Measurements from ENCODE around the gene TXNDC2.
A peak's percentile ranks its signal among the peaks of the same experiment; 100 is the strongest.

TXNDC2 gene

GRCh38 chr18:9915291-9916076, 29.7 kb downstream of the TXNDC2 start:
- H3K36me3 ChIP-seq (ENCODE audit: control insufficient read depth, insufficient read depth, low read length), result no peaks in the 10 kb centered on the region
- no peak overlapping the region for H3K4ac ChIP-seq (ENCODE audit: low read depth, low read length)
- peak overlapping the region; percentile 89 for H3K9ac ChIP-seq (ENCODE audit: low read length)
- peak overlapping the region; percentile 93 for H3K56ac ChIP-seq (ENCODE audit: low read length)
- no peak overlapping the region for H2AK5ac ChIP-seq (ENCODE audit: low read length)
- DNase-seq, result no peak
- peak overlapping the region; percentile 70 for H3K4me2 ChIP-seq (ENCODE audit: low read length)
- H4K8ac ChIP-seq (ENCODE audit: low read depth, low read length), result no peak overlapping the region
- H2BK5ac ChIP-seq (ENCODE audit: low read length), result no peak overlapping the region
- peaks cover 57% of the 10 kb centered on the region for H3K79me2 ChIP-seq (ENCODE audit: control insufficient read depth, insufficient read depth, low read length)
- H3K4me1 ChIP-seq (ENCODE audit: control insufficient read depth, low read depth, low read length), result no peaks in the 10 kb centered on the region
- peak overlapping the region; percentile 88 for H3K4me3 ChIP-seq (ENCODE audit: low read length)
- peaks cover 2% of the 10 kb centered on the region for H3K79me1 ChIP-seq (ENCODE audit: low read length)
- H2BK120ac ChIP-seq (ENCODE audit: low read depth, low read length), result no peak overlapping the region
- WGBS (ENCODE audit: extremely low coverage, insufficient coverage, low lambda C conversion rate), result 100% methylated on average over 1 of the region's 5 CpGs
- no peaks in the 10 kb centered on the region for H3K27me3 ChIP-seq (ENCODE audit: insufficient read depth, low read length, poor library complexity)
- H2BK15ac ChIP-seq (replicated peaks; ENCODE audit: low read depth), result no peak overlapping the region
- H3K23ac ChIP-seq (ENCODE audit: low read length), result no peak overlapping the region
- H4K5ac ChIP-seq (ENCODE audit: low read length), result no peak overlapping the region
- H3K18ac ChIP-seq (ENCODE audit: low read length), result no peak overlapping the region
- H3K27ac ChIP-seq (ENCODE audit: low read depth, low read length), result no peak overlapping the region

GRCh38 chr18:9916077-9916639, 30.4 kb downstream of the TXNDC2 start:
- no peak overlapping the region for H4K8ac ChIP-seq (ENCODE audit: low read depth, low read length)
- peaks cover 3% of the 10 kb centered on the region for H3K79me1 ChIP-seq (ENCODE audit: low read length)
- no peak overlapping the region for H2AK5ac ChIP-seq (ENCODE audit: low read length)
- H3K18ac ChIP-seq (ENCODE audit: low read length), result no peak overlapping the region
- H3K23ac ChIP-seq (ENCODE audit: low read length), result no peak overlapping the region
- DNase-seq, result no peak
- H3K56ac ChIP-seq (ENCODE audit: low read length), result no peak overlapping the region
- H3K4me2 ChIP-seq (ENCODE audit: low read length), result no peak overlapping the region
- H3K79me2 ChIP-seq (ENCODE audit: control insufficient read depth, insufficient read depth, low read length), result peaks cover 64% of the 10 kb centered on the region
- no peak overlapping the region for H2BK5ac ChIP-seq (ENCODE audit: low read length)
- no peak overlapping the region for H3K27ac ChIP-seq (ENCODE audit: low read depth, low read length)
- no peaks in the 10 kb centered on the region for H3K4me1 ChIP-seq (ENCODE audit: control insufficient read depth, low read depth, low read length)
- H2BK15ac ChIP-seq (replicated peaks; ENCODE audit: low read depth), result no peak overlapping the region
- no peak overlapping the region for H4K5ac ChIP-seq (ENCODE audit: low read length)
- no peak overlapping the region for H2BK120ac ChIP-seq (ENCODE audit: low read depth, low read length)
- no peak overlapping the region for H3K9ac ChIP-seq (ENCODE audit: low read length)
- 100% methylated on average over 1 of the region's 2 CpGs for WGBS (ENCODE audit: extremely low coverage, insufficient coverage, low lambda C conversion rate)
- H3K4ac ChIP-seq (ENCODE audit: low read depth, low read length), result no peak overlapping the region
- no peaks in the 10 kb centered on the region for H3K36me3 ChIP-seq (ENCODE audit: control insufficient read depth, insufficient read depth, low read length)
- H3K4me3 ChIP-seq (ENCODE audit: low read length), result no peak overlapping the region
- no peaks in the 10 kb centered on the region for H3K27me3 ChIP-seq (ENCODE audit: insufficient read depth, low read length, poor library complexity)

GRCh38 chr18:9916808-9917207, 31.0 kb downstream of the TXNDC2 start:
- Histone ChIP-seq H3K79me1 (ENCODE audit: low read length) (peaks cover 3% of the 10 kb centered on the region), H3K4ac (ENCODE audit: low read depth, low read length) (no peak overlapping the region), H3K4me1 (ENCODE audit: control insufficient read depth, low read depth, low read length) (no peaks in the 10 kb centered on the region), H2BK15ac (replicated peaks; ENCODE audit: low read depth) (no peak overlapping the region), H3K4me3 (ENCODE audit: low read length) (no peak overlapping the region), H4K5ac (ENCODE audit: low read length) (no peak overlapping the region), H3K79me2 (ENCODE audit: control insufficient read depth, insufficient read depth, low read length) (peaks cover 64% of the 10 kb centered on the region), H3K9ac (ENCODE audit: low read length) (no peak overlapping the region), H3K56ac (ENCODE audit: low read length) (no peak overlapping the region), H2AK5ac (ENCODE audit: low read length) (no peak overlapping the region), H3K27me3 (ENCODE audit: insufficient read depth, low read length, poor library complexity) (no peaks in the 10 kb centered on the region), H2BK5ac (ENCODE audit: low read length) (no peak overlapping the region), H3K27ac (ENCODE audit: low read depth, low read length) (no peak overlapping the region), H3K18ac (ENCODE audit: low read length) (no peak overlapping the region), H3K23ac (ENCODE audit: low read length) (no peak overlapping the region), H3K36me3 (ENCODE audit: control insufficient read depth, insufficient read depth, low read length) (no peaks in the 10 kb centered on the region), H3K4me2 (ENCODE audit: low read length) (no peak overlapping the region), H4K8ac (ENCODE audit: low read depth, low read length) (no peak overlapping the region), H2BK120ac (ENCODE audit: low read depth, low read length) (no peak overlapping the region)
- DNase-seq, result no peak
- no CpG with 5 or more reads among the region's 3 CpGs for WGBS (ENCODE audit: extremely low coverage, insufficient coverage, low lambda C conversion rate)

- no peak overlapping the region for H3K56ac ChIP-seq (ENCODE audit: low read length)
- no peak overlapping the region for H2AK5ac ChIP-seq (ENCODE audit: low read length)
- H3K9ac ChIP-seq (ENCODE audit: low read length), result no peak overlapping the region
- no peak overlapping the region for H3K23ac ChIP-seq (ENCODE audit: low read length)
- H3K4me3 ChIP-seq (ENCODE audit: low read length), result no peak overlapping the region
- no peak overlapping the region for H3K18ac ChIP-seq (ENCODE audit: low read length)
- no CpG with 5 or more reads among the region's 2 CpGs for WGBS (ENCODE audit: extremely low coverage, insufficient coverage, low lambda C conversion rate)
- no peak overlapping the region for H2BK15ac ChIP-seq (replicated peaks; ENCODE audit: low read depth)
- H3K4me1 ChIP-seq (ENCODE audit: control insufficient read depth, low read depth, low read length), result no peaks in the 10 kb centered on the region
- no peak overlapping the region for H2BK120ac ChIP-seq (ENCODE audit: low read depth, low read length)
- H2BK5ac ChIP-seq (ENCODE audit: low read length), result no peak overlapping the region
- H3K79me1 ChIP-seq (ENCODE audit: low read length), result peaks cover 3% of the 10 kb centered on the region
- H3K36me3 ChIP-seq (ENCODE audit: control insufficient read depth, insufficient read depth, low read length), result no peaks in the 10 kb centered on the region
- H3K79me2 ChIP-seq (ENCODE audit: control insufficient read depth, insufficient read depth, low read length), result peaks cover 71% of the 10 kb centered on the region
- no peak overlapping the region for H3K4me2 ChIP-seq (ENCODE audit: low read length)
- no peak overlapping the region for H4K5ac ChIP-seq (ENCODE audit: low read length)
- no peak overlapping the region for H3K27ac ChIP-seq (ENCODE audit: low read depth, low read length)
- DNase-seq, result peak; percentile 31
- no peaks in the 10 kb centered on the region for H3K27me3 ChIP-seq (ENCODE audit: insufficient read depth, low read length, poor library complexity)
- H4K8ac ChIP-seq (ENCODE audit: low read depth, low read length), result no peak overlapping the region
- H3K4ac ChIP-seq (ENCODE audit: low read depth, low read length), result no peak overlapping the region
Measured at GRCh38 chr18:9918016-9918680, 32.4 kb downstream of the TXNDC2 start.

GRCh38 chr18:9919564-9920232, 33.9 kb downstream of the TXNDC2 start:
- no peak overlapping the region for H4K8ac ChIP-seq (ENCODE audit: low read depth, low read length)
- H2BK120ac ChIP-seq (ENCODE audit: low read depth, low read length), result no peak overlapping the region
- H3K36me3 ChIP-seq (ENCODE audit: control insufficient read depth, insufficient read depth, low read length), result no peaks in the 10 kb centered on the region
- H3K4me1 ChIP-seq (ENCODE audit: control insufficient read depth, low read depth, low read length), result no peaks in the 10 kb centered on the region
- no peak overlapping the region for H2BK15ac ChIP-seq (replicated peaks; ENCODE audit: low read depth)
- 100% methylated on average over 3 of the region's 8 CpGs for WGBS (ENCODE audit: extremely low coverage, insufficient coverage, low lambda C conversion rate)
- H3K4me3 ChIP-seq (ENCODE audit: low read length), result no peak overlapping the region
- no peak overlapping the region for H3K18ac ChIP-seq (ENCODE audit: low read length)
- no peak overlapping the region for H3K4ac ChIP-seq (ENCODE audit: low read depth, low read length)
- peaks cover 77% of the 10 kb centered on the region for H3K79me2 ChIP-seq (ENCODE audit: control insufficient read depth, insufficient read depth, low read length)
- H4K5ac ChIP-seq (ENCODE audit: low read length), result no peak overlapping the region
- H3K4me2 ChIP-seq (ENCODE audit: low read length), result no peak overlapping the region
- no peak overlapping the region for H2AK5ac ChIP-seq (ENCODE audit: low read length)
- H3K9ac ChIP-seq (ENCODE audit: low read length), result no peak overlapping the region
- H2BK5ac ChIP-seq (ENCODE audit: low read length), result no peak overlapping the region
- no peaks in the 10 kb centered on the region for H3K27me3 ChIP-seq (ENCODE audit: insufficient read depth, low read length, poor library complexity)
- H3K56ac ChIP-seq (ENCODE audit: low read length), result no peak overlapping the region
- H3K23ac ChIP-seq (ENCODE audit: low read length), result no peak overlapping the region
- no peak for DNase-seq
- no peak overlapping the region for H3K27ac ChIP-seq (ENCODE audit: low read depth, low read length)
- H3K79me1 ChIP-seq (ENCODE audit: low read length), result peaks cover 3% of the 10 kb centered on the region

Measured in mesendoderm (in vitro differentiated cells).